HG02981 (cell line): ENCODE measurements around the gene FRMD6.
"Not testable (repeated sequence)": the region's sequence is repeated elsewhere in the genome, so short reads cannot be mapped to it uniquely, and the experiment has no call there.

ENCODE experiments used
- ATAC-seq: cut with Tn5 transposase; IDR thresholded peaks from one replicate; pipeline ENCODE4 v1.9.1; 2021; ENCODE audit warnings: mild to moderate bottlenecking, moderate library complexity; ENCODE audit not compliant: unreplicated experiment

Gene FRMD6

DNA sequence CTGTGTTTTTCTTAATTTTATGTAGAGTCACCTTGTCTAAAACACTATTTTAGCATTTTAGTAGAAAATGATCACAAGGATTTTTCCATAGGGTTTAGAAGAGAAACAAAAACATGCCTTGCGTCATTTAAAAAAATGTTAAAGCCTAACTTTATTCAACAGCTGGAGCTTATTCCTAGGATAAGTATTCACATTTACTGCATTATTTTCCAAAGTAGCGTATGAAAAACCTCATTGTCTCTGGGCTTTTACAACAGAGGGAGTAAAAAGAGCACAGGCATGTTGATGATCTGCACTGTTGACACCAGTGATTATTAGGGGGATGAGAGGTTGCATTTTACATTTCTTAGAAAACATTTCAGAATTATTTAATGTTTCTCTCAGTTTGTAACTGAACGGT lies 66.1 kb downstream of the FRMD6 start:
- no peak for ATAC-seq

DNA sequence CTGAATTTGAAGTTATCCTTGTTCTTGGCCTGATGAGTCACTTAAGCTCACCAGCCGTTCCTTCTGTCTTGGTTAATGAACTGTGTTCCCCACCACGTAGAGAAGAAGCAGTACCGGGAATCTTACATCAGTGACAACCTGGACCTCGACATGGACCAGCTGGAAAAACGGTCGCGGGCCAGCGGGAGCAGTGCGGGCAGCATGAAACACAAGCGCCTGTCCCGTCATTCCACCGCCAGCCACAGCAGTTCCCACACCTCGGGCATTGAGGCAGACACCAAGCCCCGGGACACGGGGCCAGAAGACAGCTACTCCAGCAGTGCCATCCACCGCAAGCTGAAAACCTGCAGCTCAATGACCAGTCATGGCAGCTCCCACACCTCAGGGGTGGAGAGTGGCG lies 68.2 kb downstream of the FRMD6 start:
- no peak for ATAC-seq

DNA sequence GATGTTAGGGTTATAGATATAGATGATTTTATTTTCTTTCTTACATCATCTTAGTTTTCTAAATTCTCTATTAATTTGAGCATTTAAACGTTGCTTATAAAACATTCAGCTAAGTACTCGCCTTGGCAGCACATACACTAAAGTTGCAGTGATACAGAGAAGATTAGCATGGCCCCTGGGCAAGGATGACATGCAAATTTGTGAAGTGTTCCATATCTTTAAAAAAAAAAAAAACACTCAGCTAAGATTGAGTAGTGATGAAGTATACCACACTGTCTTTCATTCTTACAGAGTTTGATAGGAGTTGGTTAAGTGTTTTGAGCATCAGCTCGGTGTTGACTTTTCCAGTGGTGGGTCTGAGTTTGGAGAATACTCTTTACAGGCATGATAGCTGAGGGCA lies 72.3 kb downstream of the FRMD6 start:
- ATAC-seq: no peak

DNA sequence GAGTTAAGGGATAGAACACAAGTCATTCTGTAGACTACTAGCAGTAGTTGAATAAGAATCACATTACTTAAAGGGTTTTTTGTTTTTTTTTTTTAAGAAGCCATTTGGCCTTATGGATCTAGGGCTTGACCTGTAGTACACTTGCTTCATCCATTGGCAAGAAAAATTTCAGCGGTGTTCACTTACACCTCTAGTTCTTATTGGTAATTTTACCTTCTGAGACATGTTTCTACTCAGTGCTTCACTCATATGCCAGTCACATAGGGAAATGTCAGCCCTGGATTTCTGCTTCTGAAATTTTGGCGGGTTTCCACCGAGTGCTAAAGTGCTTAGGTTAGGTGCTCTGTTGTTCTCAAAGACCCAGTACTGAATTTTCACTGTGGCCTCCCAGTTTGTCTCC lies 72.9 kb downstream of the FRMD6 start:
- ATAC-seq: no peak

DNA sequence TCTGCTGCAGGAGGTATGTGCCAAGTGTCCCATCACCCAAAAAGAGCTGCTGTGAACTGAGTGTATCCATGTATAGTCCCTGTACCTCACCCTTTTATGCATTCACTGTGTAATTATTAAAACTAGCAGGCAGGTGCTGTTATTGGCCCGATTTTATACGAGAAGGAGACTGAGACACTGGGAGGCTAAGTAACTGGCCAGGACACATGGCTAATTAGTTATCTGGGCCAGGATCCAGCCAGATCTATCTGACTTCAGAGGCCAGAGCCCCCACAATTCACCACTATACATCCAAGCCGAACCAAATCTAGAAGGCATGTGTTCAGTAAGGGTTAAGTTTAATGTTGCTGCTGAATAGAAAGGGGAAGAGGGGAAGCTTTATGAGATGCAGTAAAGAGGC lies 73.4 kb downstream of the FRMD6 start:
- no peak for ATAC-seq

DNA sequence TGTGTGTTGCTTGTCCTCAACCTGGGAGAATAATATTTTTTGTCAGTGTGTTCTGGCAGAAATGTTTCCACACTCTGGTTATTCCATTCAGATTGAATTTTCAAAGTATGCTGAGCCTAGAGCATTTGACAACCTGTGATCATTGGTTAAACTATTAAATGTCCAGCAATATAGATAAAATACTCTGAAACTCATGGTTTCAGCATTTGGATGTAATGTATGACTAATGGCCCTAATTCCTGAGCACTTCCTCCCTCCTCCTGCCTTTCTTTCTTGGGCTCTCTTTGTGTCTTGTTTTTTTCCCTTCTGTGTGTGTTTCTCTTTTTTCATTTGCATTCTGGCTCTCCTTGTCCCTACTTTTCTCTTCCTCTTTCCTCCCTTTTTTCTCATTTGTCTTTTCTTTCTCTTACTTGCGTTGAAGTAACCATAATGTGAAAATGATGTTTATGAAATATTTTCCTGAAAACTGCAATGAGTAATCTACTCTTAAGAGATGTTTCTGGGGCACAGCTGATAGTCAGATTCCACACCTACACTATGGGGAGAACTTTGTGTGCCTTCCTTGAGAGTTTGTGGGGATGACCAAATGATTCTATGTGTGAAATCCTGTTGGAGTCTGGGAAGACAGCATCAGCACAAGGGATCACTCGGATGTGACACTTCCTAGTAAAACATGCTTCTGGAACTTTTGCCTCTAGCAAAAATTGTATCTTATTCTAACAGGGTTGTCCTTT lies 74.6 kb downstream of the FRMD6 start:
- ATAC-seq: no peak

DNA sequence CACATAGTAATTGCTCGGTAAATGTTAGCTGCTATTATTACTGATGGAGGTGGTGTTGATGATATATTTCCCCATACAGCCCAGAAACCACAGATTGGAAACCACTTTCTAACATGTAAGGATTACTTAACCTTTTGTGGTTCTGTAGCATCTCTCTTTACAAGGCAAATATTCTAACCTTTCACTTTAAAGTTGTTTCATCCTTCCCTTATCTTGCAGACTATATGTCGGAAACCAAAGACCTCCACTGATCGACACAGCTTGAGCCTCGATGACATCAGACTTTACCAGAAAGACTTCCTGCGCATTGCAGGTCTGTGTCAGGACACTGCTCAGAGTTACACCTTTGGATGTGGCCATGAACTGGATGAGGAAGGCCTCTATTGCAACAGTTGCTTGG lies 75.8 kb downstream of the FRMD6 start:
- no peak for ATAC-seq

DNA sequence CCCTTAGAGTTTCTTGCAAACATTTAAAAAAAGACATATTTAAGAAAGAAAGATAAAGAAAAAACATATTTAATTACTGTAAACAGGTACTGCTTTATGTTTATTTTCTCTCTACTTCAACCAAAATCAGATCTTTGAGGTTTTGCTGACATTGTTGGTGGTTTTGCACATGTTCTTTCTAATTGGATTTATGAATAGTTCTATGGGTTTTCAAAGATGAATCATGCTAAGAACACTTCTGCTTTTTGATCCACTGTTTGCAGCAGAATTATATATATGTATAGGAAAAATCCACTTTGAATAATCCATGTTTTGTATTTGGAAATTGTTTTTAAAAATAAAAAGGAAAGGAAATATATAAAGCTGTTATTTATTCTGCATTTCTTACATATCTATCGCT lies 78.4 kb downstream of the FRMD6 start:
- no peak for ATAC-seq

DNA sequence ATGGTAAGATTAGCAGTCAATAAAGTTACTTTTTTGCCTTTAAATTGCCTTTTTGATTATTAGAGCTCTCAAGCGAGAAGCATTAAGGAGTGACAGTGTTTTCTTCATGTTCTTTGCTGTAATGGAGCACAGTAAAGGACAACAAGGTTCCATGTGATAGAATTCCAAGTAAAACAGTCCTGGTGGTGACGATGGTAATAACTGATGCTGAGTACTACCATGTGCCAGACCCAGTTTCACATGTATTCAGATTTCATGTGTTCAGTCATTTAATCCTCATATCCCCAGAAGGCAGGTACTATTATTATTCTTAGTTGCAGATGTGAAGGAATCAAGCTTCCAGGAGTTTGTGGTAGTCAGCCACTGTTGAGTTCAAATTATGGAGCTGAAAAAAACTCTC lies 79.0 kb downstream of the FRMD6 start:
- no peak for ATAC-seq

DNA sequence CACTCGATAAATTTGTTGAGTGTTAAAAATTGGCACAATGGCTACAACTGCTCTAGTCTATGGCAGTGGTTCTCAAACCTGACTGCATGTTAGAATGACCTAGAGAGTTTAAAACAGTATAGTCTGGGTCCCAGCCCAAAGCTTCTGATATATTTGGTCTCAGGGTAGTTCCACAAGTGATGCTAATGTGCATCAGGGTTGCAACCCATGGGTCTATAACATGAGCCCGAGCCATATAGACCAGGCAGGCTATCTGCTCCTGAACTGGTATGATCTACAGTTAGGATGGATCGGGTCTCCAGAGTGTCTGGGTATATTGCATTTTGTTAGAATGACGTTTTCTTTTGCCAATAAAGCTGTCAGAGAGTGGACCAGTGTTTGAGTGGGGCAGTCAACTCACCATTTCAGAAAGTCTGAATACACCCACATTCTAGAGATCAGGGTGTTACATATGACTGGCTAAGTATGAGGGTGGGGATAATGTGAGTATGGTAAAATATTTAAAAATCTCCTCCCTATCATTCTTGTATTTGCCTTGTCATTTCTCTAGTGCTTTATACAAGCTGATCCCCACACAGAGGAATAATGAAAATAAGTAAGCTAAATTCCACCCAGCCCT lies 80.9 kb downstream of the FRMD6 start:
- ATAC-seq: no peak

DNA sequence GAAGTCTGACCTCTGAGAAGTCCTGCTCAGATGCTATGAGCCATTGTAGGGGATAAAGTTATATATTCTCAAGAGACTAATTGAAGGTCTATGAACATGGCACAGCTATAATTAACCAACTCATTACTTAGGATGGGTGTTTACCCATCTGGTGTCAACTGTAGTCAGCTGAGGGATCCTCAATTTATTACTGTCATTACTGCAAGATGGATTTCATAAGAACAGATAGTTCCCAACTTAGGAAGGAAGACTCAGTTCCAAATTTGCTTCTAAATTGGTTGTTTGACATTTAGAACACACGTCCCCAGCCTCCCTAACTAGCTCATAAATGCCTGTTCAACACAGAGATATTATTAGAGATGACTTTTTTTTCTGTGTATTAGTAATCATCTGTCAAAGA lies 81.4 kb downstream of the FRMD6 start:
- ATAC-seq: no peak

DNA sequence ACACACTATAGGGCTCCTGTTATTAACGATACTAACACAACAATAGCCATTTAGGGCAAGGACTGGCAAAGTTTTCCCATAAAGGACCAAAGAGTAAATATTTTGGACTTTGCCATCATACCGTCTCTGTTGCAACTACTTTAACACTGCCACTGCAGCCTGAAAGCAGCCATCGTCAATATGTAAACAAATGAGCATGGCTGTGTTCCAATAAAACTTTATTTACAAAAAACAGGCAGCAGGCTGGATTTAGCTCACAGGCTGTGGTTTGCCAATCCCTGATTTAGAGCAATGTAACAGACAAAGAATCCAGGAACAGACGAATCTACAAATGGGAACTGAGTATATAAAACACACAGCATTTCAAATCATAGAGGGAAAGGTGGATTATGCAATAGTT lies 84.1 kb downstream of the FRMD6 start:
- ATAC-seq: no peak

DNA sequence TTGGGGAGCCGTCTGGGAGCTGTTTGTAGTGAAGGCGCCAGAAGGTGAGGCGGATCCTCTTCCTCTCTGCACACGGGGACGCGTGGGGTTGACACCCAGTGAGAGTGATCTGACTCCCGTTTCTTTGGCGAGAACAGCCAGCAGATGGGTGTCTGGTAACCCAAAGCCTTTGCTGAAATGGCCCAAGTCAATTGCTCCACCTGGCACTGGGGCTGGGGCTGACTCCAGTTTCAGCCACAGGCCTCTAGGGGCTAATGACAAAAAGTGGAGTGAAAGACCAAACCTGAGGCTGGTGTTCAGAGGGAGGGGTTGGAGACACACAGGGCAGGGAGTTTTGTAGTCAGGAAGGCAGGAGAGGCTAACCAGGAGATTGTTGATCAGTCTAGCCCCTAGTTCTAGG lies 87.0 kb downstream of the FRMD6 start:
- ATAC-seq: peak; percentile 61

DNA sequence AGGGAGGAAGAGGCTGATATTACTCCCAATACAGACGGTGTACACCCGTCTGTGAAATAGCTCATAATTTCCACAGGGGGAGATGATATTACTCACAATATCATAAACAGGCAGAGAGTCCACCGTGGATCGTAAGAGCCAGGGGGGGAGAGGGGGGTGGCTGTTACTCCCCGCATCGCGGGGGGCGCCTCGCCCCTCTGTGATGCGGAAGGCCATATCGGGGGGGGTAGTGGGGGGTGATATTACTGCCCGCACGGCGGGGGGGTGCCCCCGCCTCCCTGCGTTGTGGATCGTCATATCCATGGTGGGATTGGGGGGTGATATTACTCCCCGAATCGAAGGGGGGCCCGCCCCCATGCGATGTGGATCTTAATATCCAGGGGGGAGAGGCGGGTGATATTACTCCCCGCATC lies 91.9 kb downstream of the FRMD6 start:
- ATAC-seq: no peak

DNA sequence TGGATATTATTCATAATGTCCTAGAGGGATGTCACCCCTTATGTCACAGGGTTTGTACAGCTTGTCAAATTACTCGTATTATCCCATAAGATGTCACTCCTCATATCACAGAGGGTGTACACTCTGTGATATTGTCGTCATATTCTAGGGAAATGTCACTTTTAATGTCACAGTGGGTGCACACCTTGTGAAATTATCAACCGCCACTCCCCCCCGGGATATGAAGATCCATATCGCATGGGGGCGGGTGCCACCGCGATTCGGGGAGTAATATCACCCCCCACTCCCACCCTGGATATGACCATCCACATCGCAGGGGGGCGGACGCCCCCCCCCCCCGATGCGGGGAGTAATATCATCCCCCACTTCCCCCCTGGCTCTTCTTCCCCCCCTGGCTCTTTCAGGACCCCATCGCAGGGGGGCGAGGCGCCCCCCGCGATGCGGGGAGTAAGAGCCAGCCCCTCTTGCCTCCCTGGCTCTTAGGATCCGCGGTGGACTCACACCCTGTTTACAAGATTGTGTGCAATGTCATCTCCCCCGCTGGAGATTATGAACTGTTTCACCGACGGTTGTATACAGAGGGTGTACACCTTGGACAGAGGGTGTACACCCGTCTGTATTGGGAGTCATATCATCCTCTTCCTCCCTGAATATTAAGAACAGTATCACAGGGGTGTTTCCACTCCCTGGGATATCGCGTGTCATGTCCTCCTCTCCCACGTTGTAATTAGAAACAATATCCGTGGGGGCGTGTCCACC lies 92.8 kb downstream of the FRMD6 start:
- ATAC-seq: no peak

DNA sequence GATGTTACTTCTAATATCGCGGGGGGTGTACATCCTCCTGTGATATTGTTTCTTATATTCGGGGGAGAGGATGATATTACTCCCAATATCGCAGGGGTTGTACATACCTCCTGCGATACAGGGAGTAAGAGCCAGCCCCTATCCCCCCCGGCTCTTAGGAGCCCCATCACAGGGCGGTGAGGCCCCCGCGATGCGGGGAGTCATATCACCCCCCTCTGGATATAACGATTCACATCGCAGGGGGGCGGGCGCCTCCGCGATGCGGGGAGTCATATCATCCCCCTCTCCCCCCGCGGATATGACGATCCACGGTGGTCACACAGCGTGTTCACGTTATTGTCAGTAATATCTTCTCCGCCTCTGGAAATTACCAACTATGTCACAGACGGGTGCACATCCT lies 95.1 kb downstream of the FRMD6 start:
- ATAC-seq: not testable (repeated sequence)

DNA sequence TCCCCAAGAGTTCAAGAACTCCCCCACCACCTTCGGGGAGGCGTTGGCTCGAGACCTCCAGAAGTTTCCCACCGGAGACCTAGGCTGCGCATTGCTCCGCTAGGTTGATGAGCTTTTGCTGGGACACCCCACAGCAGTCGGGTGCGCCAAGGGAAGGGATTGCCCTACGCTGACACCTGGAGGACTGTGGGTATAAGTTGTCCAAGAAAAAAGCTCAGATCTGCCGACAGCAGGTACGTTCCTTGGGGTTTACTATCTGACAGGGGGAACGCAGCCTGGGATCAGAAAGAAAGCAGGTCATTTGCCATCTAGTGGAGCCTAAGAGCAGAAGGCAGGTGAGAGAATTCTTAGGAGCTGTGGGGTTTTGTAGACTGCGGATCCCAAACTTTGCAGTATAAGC lies 98.8 kb downstream of the FRMD6 start:
- no peak for ATAC-seq

DNA sequence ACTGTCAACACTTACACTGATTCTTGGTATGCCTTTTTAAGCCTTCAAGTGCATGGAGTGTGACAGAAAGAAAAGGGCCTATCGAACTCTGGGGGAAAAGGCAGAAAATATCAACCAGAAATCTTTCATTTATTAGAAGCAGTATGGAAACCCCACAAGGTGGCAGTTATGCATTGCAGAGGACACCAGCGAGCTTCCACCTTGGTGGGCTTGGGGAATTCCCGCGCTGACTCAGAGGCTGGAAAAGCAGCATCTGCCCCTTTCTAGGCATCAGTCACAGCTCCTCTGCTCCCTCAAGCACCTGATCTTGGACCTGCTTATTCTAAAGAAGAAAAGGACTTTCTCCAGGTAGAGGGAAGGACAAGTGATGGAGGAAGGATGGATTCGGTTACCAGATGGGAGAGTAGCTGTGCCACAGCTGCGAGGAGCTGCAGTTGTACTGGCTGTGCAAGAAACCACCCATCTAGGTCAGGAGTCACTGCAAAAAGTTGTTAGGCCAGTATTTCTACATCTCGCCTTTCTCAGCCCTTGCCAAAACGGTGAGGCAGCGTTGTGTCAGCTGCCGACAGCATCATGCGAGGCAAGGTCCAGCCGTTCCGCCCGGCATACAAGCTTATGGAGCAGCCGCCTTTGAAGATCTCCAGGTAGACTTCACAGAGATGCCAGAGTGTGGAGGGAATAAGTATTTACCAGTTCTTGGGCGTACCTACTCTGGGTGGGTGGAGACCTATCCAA lies 100.1 kb downstream of the FRMD6 start:
- not testable (repeated sequence) for ATAC-seq

DNA sequence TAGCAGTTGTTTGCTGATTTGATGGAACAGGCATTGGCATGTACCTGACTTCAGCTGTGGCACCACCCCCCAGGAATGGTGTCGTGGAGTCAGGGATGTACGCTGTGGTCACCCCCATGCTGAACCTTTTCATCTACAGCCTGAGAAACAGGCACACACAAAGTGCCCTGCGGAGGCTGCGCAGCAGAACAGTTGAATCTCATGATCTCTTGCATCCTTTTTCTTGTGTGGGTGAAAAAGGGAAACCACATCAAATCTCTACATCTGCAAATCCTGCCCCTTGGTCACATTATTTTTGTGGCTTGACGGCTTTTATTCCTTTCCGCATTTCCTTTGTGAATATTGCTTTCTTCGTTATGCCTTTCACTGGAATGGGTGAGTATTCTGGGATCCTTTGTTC lies 106.0 kb downstream of the FRMD6 start:
- not testable (repeated sequence) for ATAC-seq

DNA sequence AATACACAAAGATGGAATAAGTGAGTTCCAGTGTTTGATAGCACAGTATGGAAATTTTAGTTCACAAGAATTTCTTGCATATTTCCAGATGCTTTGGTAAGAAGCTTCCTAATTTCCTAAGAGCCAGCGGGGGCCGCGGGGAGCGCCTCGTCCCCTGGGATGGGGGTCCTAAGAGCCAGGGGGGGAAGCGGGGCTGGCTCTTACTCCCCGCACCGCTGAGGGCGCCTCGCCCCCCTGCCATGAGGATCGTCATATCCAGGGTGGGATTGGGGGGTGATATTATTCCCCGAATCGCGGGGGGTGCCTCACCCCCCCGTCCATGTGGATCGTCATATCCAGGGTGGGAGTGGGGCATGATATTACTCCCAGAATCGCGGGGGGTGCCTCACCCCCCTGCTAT lies 108.2 kb downstream of the FRMD6 start:
- ATAC-seq: no peak

DNA sequence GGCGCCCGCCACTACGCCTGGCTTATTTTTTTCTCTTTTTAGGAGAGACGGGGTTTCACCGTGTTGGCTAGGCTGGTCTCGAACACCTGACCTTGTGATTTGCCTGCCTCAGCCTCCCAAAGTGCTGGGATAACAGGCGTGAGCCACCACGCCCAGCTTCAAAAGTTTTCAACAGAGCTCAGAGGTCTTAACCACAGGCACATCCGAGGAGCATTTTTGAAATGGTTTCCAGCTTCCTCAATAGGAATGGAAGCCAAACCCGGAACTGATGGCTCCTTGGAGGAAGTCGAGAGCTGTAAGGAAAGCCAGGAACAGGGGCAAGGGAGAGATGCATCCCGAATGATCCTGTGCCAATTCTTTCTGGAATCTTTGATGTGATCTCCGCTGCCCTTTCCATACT lies 114.0 kb downstream of the FRMD6 start:
- not testable (repeated sequence) for ATAC-seq
